CD4-positive, alpha-beta T cell (primary cell): ENCODE data around the gene ANKRD17. TPM values are rescaled to one million over a fixed set of nuclear protein-coding genes. Genes with fewer than 3 reads are reported as not detected.

Experiments
- ATAC-seq: fragments of 200-7000 bp; cut with Tn5 transposase; one replicate; pipeline ENCODE4 v1.10.0; 2022; ENCODE audit warnings: mild to moderate bottlenecking; ENCODE audit not compliant: poor library complexity
- CTCF ChIA-PET: fragments of 350-600 bp; sonication (Branson Sonifier 250); formaldehyde crosslinking; loops from one replicate; lab custom pipeline; 2021; ENCODE audit warnings: antibody characterized with exemption, inconsistent platforms; lab: Charles Lee
- POLR2A ChIA-PET: fragments of 350-600 bp; sonication (Branson Sonifier 250); formaldehyde crosslinking; loops from one replicate; lab custom pipeline; 2021; ENCODE audit warnings: antibody characterized with exemption, inconsistent platforms; lab: Charles Lee
- DNase-seq, 14 experiments: peaks; one replicate each; pipeline ENCODE4 v3.0.0-alpha.2; 2013 to 2020; ENCODE audit warnings: mixed read lengths in 2 of 14
- H3K27ac ChIP-seq, 2 donors: one replicate each; pipeline versions ENCODE4 v1.5.1 to v1.7.0; 2013; ENCODE audit warnings: low read length in 2 of 2, low read depth in 1 of 2, mild to moderate bottlenecking in 1 of 2
- H3K27me3 ChIP-seq, 2 experiments: 1 replicate in 1 of 2; 2 replicates in 1 of 2; pipeline versions ENCODE4 v1.6.1 to v1.7.0; 2013; ENCODE audit warnings: low read length in 2 of 2, control low read depth in 1 of 2, mild to moderate bottlenecking in 1 of 2, moderate library complexity in 1 of 2; ENCODE audit not compliant: insufficient read depth in 2 of 2, control insufficient read depth in 1 of 2
- H3K36me3 ChIP-seq: one replicate; pipeline ENCODE4 v1.6.1; 2013; ENCODE audit warnings: low read length, control low read depth; ENCODE audit not compliant: insufficient read depth
- H3K4me1 ChIP-seq: one replicate; pipeline ENCODE4 v1.6.1; 2013; ENCODE audit warnings: low read length, control low read depth; ENCODE audit not compliant: insufficient read depth
- H3K4me3 ChIP-seq: one replicate; pipeline ENCODE4 v1.5.1; 2013; ENCODE audit warnings: mild to moderate bottlenecking, low read length, moderate library complexity
- H3K9me3 ChIP-seq, 2 experiments: 1 replicate in 1 of 2; 2 replicates in 1 of 2; pipeline versions ENCODE4 v1.6.1 to v1.7.0; 2013; ENCODE audit warnings: low read length in 2 of 2, mild to moderate bottlenecking in 2 of 2, control low read depth in 1 of 2, moderate library complexity in 1 of 2; ENCODE audit not compliant: control insufficient read depth in 1 of 2, insufficient read depth in 1 of 2
- H3K27ac Mint-ChIP-seq: one replicate; pipeline ENCODE4 v1.8.0; 2020; ENCODE audit warnings: mixed read lengths
- H3K27me3 Mint-ChIP-seq: one replicate; pipeline ENCODE4 v1.8.0; 2021; ENCODE audit warnings: mixed read lengths
- H3K36me3 Mint-ChIP-seq: one replicate; pipeline ENCODE4 v1.8.0; 2021; ENCODE audit warnings: low read depth, mixed read lengths
- H3K4me1 Mint-ChIP-seq: one replicate; pipeline ENCODE4 v1.8.0; 2021; ENCODE audit warnings: low read depth, mixed read lengths
- H3K4me3 Mint-ChIP-seq: one replicate; pipeline ENCODE4 v1.8.0; 2020; ENCODE audit warnings: mild to moderate bottlenecking, mixed read lengths
- H3K9me3 Mint-ChIP-seq: one replicate; pipeline ENCODE4 v1.8.0; 2020; ENCODE audit warnings: mixed read lengths
- CTCF ChIP-seq: fragments of 200-600 bp; IDR thresholded peaks from one replicate; pipeline ENCODE4 v1.8.0; 2022; ENCODE audit warnings: antibody characterized with exemption, mild to moderate bottlenecking
- intact Hi-C, 2 experiments: fragments of 100-400 bp; cut with DNase I in 1 of 2; cut with micrococcal nuclease in 1 of 2; formaldehyde crosslinking; loops; one replicate each; pipeline versions ENCODE4 v1.15.1 to v1.9.0; 2023 to 2025; cut with DNase I, micrococcal nuclease
- total RNA-seq, 174 experiments: library from RNA in 2 of 174; stranded (reverse) in 2 of 174; gene quantifications; one replicate each; pipeline ENCODE4 v1.2.3 and lab custom pipeline; 2021 to 2026

The ANKRD17 gene
- total RNA-seq, 2 experiments from 2014 or later, result 31.9 to 34.1 TPM

- Mint-ChIP-seq H3K4me1 (peaks cover 48% of the 10 kb centered on the region), H3K9me3 (no peaks in the 10 kb centered on the region), H3K27ac (no peak overlapping the region), H3K4me3 (peak overlapping the region; percentile 35), H3K27me3 (no peaks in the 10 kb centered on the region), H3K36me3 (peaks cover 5% of the 10 kb centered on the region)
- intact Hi-C loops, result loop anchor here (1.0 to 10.0 kb wide), 4 partner anchors 34 to 158 kb away; partner anchors contain the start of genes ANKRD17 (in 1 of the 2) and COX18 (in 1 of the 2)
- ChIA-PET CTCF (interaction anchor here (0.7 to 2.7 kb wide), 5 partner anchors 12 to 35 kb away, joined by 3 to 12 read pairs (median 4); partner anchors contain the start of gene ANKRD17), POLR2A (interaction anchor here (0.6 to 3.4 kb wide), 6 partner anchors 16 to 153 kb away, joined by 3 to 43 read pairs (median 3); partner anchors contain the start of genes ANKRD17 and COX18)
- DNase-seq, result no peak
- peak; percentile 17 for ATAC-seq
- H3K9me3 ChIP-seq, result no peaks in the 10 kb centered on the region
- peak overlapping the region; percentile 65 for H3K4me3 ChIP-seq
- TF ChIP-seq CTCF, result no peak
- H3K4me1 ChIP-seq, result peaks cover 8% of the 10 kb centered on the region
- H3K27me3 ChIP-seq, result no peaks in the 10 kb centered on the region
- no peaks in the 10 kb centered on the region for H3K36me3 ChIP-seq
- H3K27ac ChIP-seq, result peak overlapping the region in 1 of 2 donors; percentile 90
Observed at GRCh38 chr4:73223258-73223650, 35.3 kb downstream of the ANKRD17 start.

- H3K4me1 ChIP-seq, result peaks cover 8% of the 10 kb centered on the region
- no peak overlapping the region for H3K27ac Mint-ChIP-seq
- ChIA-PET POLR2A (interaction anchor here (0.6 to 3.4 kb wide), 6 partner anchors 15 to 153 kb away, joined by 3 to 43 read pairs (median 3); partner anchors contain the start of genes ANKRD17 and COX18), CTCF (interaction anchor here (0.7 to 2.7 kb wide), 6 partner anchors 11 to 36 kb away, joined by 3 to 12 read pairs (median 4); partner anchors contain the start of gene ANKRD17)
- DNase-seq (peak in 13 of 14 experiments; percentile 14 to 93 (median 41)), ATAC-seq (peak; percentile 100)
- peak overlapping the region; percentile 65 for H3K4me3 ChIP-seq
- H3K4me1 Mint-ChIP-seq, result peaks cover 52% of the 10 kb centered on the region
- no peaks in the 10 kb centered on the region for H3K9me3 ChIP-seq
- no peak for TF ChIP-seq CTCF
- H3K36me3 ChIP-seq, result no peaks in the 10 kb centered on the region
- intact Hi-C loops, result loop anchor here (1.0 to 10.0 kb wide), 4 partner anchors 35 to 158 kb away; partner anchors contain the start of genes ANKRD17 (in 1 of the 2) and COX18 (in 1 of the 2)
- peaks cover 5% of the 10 kb centered on the region for H3K36me3 Mint-ChIP-seq
- H3K27me3 ChIP-seq, result no peaks in the 10 kb centered on the region
- H3K9me3 Mint-ChIP-seq, result no peaks in the 10 kb centered on the region
- no peak overlapping the region for H3K4me3 Mint-ChIP-seq
- H3K27ac ChIP-seq, result peak overlapping the region; percentile 80 to 90
- no peaks in the 10 kb centered on the region for H3K27me3 Mint-ChIP-seq
Observed at GRCh38 chr4:73222466-73223257, 35.9 kb downstream of the ANKRD17 start.

- Histone ChIP-seq H3K36me3 (no peaks in the 10 kb centered on the region), H3K4me1 (peaks cover 8% of the 10 kb centered on the region), H3K27me3 (no peaks in the 10 kb centered on the region), H3K4me3 (no peak overlapping the region), H3K27ac (no peak overlapping the region), H3K9me3 (no peaks in the 10 kb centered on the region)
- Mint-ChIP-seq H3K27me3 (no peaks in the 10 kb centered on the region), H3K36me3 (peaks cover 15% of the 10 kb centered on the region), H3K27ac (peak overlapping the region; percentile 80), H3K4me3 (peak overlapping the region; percentile 80), H3K4me1 (peaks cover 61% of the 10 kb centered on the region), H3K9me3 (no peaks in the 10 kb centered on the region)
- ChIA-PET CTCF (interaction anchor here (2.3 to 2.7 kb wide), 2 partner anchors 35 to 37 kb away, joined by 6 to 12 read pairs; partner anchors contain the start of gene ANKRD17), POLR2A (interaction anchor here (3.4 kb wide), 1 partner anchor 37 kb away, joined by 43 read pairs; the partner anchor contains the start of gene ANKRD17)
- DNase-seq (no peak), ATAC-seq (no peak)
- no peak for TF ChIP-seq CTCF
- intact Hi-C loops, result loop anchor here (5.0 to 10.0 kb wide), 3 partner anchors 36 to 157 kb away; partner anchors contain the start of genes ANKRD17 (in 1 of the 2) and COX18 (in 1 of the 2)
Observed at GRCh38 chr4:73221734-73222133, 36.9 kb downstream of the ANKRD17 start.
